Right ventricle myocardium superior (tissue), 1 donor: ENCODE data around the gene FGF21. TPM values are rescaled to one million over a fixed set of nuclear protein-coding genes. Genes with fewer than 3 reads are reported as not detected.
"Not testable (repeated sequence)": the region's sequence is repeated elsewhere in the genome, so short reads cannot be mapped to it uniquely, and the experiment has no call there.

ENCODE experiments used
- ATAC-seq: fragments of 200-7000 bp; cut with Tn5 transposase; one replicate; pipeline ENCODE4 v1.9.1; 2020; ENCODE audit warnings: mild to moderate bottlenecking; ENCODE audit not compliant: poor library complexity
- DNase-seq: peaks from one replicate; pipeline ENCODE4 v3.0.0-alpha.2; 2020
- intact Hi-C: fragments of 100-400 bp; cut with DNase I; formaldehyde crosslinking; loops from one replicate; pipeline ENCODE4 v1.11.2; 2022
- total RNA-seq: library from RNA; stranded (reverse); fragmentation: NEBNext Ultra II Directional; extraction: Animal tissue kit (Norgen Biotek cat#: 25700); gene quantifications from one replicate; pipeline ENCODE4 v1.2.1, GENCODE V29; 2021
- donor health status: DM: no; HTN: yes; CAD: no; lungs with severe emphysema.

FGF21 gene
- total RNA-seq, 1 donor from 2014 or later, result not detected

DNA sequence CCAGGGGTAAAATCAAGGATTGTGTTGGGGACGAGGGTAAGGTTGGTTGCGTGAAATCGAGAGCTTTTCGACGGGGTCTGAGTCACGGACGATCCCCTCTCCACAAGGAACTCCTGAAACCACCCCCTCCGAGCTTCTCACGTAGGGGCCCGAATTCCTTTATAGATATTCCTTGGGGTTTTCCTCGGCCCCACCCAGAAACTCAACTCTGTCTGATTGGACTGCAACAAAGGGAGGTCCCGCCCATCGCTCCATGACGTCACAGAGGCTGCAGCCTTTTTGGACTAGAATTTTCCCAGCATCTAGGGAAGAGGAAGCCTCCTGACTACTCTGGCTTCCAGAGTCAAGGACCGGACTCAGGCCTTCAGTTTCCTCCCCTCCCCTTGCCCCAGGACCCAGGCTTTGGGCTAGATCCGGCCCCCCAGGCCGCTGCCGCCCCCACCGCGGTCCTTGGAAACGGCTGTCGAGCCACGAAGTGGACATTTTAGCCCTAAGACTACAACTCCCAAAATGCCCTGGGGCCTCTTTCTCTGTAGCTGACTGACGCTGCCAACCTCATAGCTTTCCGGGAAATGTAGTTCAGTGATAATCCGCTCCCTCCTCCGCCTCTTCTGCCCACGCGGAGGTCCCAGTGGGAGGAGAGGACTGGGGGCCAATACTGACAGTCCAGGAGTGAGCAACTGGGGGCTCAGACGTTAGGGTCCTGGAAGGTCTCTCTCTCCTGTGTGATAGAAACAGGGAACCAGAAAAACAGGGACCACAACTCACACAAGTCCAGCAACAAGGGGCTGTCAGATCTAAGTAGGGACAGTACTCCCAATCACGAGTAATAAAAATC is 8.4 kb upstream of the FGF21 start, which contains the start of gene IZUMO1:
TSS of gene IZUMO1 (minus strand) at position 172 of the 838 bp plus-strand sequence. CDS start 1,050 bp downstream, outside the sequence.
- intact Hi-C loops, result no loop called here
- DNase-seq, result peak; percentile 90
- ATAC-seq, result peak; percentile 88

DNA sequence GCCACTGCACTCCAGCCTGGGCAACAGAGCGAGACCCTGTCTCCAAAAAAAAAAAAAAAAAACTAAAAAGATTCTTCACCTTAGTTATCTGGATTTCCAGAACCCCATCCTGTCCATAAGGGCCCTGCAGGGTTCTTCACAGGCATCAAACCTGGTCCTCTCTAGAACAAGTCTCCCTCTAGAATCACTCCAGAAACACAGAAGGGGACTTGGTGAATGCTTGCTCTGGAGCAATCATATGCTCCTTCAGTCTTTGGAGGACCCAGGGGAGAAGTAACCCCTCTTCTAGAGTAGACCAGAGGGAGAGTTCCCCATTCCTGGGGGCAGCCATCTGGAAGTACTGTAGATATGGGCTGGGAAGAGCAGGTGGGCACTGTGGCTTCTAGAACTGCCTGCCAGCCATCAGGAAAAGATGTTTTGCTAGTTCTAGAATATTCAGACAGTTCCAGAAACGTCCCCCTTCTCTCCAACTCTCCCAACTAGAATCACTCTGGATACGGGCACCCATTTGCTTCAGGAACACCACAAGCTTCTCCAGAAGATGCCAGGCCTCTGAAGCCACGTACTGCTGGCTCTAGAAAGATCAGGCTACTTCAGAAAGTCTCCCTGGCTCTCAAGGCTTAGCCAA is 5.6 kb upstream of the FGF21 start:
- no peak for ATAC-seq
- intact Hi-C loops, result no loop called here
- no peak for DNase-seq

DNA sequence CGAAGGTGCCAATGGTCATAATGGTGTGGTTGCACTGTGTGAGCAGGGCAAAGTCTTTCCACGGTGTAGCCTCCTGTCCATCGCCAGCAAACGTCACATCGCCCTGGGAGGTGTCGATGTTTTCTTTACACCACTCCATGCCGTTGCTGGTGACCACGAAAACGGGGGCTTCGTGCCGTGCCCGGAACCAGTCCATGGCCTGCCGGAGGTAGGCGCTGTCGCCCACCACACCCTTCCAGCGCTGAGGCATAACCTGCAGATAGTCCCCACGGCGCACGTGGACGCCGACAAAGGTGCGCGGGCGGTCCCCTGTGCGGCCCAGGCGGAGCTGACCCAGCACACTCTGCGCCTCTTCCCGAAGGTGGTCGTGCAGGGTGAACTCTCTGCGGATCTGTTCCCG is 5.0 kb upstream of the FGF21 start:
- DNase-seq (no peak), ATAC-seq (no peak)
- intact Hi-C loops, result no loop called here

DNA sequence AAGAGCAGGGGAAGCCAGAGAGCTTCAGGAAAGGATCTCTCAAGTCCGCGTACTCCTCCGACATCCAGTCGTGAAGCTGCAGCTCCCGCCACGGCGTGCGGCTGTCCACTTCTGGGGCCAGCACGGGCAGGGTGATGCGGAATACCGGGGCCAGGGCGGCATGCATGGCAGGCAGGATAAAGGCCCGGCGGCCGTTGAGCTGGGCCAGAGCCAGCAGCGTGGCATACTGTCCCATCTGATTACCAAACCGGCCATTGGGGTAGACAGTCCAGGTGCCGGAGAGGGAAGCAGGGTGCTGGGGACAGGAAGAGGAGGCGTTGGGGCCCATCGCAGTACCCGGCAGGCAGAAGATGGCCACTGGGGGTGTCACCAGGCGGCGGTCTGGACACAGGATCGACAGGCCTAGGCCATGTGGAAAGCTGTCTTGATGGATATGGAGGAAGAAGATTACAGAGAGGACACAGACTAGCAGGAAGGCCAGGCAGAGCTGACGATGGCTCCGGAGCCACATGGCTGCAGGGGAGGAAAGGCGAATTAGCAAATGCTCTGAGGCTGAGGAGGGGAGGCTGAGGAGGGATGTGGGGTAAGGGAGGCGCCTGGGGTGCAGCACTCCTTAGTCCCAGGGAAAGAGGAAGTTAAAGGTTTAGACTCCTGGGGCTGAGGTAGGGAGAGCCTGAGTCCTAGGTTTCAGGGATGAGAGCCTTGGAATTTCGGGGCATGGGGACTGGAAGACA is 4.4 kb upstream of the FGF21 start:
- intact Hi-C loops, result no loop called here
- no peak for ATAC-seq
- no peak for DNase-seq

DNA sequence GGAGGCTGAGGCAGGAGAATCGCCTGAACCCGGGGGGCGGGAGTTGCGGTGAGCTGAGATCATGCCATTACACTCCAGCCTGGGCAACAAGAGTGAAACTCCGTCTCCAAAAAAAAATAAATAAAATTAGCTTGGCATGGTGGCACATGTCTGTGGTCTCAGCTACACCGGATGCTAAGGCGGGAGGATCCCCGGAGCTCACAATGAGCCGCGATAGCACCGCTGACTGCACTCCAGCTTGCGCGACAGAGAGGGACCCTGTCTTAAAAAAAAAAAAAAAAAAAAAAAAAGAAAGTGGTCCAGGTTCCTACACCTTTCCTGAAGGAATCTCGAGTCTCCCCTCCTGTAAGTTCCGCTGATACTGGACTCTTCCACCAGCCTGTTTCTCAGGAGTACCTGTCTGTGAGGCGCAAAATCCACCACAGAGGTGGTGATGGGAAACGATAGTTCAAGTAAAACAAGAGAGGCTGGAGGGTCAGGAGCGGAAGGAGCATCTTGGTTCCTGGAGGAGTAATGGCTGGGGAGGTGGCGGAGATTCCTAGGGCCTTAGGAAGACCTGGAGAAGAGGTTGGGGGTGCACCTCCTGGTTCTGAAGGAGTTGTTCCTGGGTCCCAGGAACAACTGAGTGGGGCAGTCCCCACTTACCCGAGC is 3.4 kb upstream of the FGF21 start:
- intact Hi-C loops, result no loop called here
- ATAC-seq (no peak), DNase-seq (no peak)

DNA sequence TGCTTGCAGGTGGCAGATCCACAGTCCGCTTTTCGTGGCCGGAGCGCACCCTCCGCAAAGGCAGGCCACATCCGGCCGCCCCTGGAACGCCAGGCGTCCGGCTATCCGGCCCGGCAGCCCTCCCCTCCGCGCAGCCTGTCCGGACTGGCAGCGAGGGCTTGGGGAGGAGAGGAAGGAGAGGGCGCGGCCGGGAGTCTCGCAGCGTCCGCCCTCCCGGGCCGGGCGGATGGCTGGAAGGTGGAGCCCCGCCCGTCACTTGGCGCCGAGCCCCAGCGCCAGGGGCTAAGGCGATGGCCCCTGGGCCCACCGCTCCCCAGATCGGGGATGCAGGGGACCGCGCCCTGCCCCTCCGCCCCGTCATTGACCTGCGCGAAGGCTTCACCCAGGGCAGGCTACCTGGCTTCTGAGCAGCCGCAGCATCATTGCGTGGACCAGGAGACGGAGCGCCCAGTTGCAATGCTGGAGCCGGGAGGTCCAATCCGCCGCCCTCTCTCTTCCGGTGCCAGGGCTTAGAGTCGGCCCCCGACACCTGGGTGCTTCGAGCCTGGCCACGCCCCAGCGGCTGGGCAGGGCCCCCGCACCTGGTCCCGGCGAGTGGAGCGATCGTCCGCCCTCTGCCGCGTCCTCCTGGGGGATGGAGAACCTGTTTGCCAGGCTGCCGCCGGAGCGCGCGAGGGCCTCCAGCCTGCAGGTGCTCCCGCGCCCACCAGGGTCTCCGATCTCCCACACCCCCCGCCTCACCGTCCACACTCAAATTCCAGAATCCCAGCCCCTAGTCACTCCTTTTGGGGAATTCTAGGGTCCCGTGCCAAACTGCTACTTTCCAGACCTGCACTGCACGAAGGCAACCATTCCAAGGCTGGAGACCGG is 2.6 kb upstream of the FGF21 start, which contains the start of gene FUT1:
TSS of gene FUT1 (minus strand) at position 146 of the 870 bp plus-strand sequence. CDS start 1,360 bp downstream, outside the sequence.
- ATAC-seq (peak; percentile 79), DNase-seq (peak; percentile 82)
- intact Hi-C loops, result no loop called here

DNA sequence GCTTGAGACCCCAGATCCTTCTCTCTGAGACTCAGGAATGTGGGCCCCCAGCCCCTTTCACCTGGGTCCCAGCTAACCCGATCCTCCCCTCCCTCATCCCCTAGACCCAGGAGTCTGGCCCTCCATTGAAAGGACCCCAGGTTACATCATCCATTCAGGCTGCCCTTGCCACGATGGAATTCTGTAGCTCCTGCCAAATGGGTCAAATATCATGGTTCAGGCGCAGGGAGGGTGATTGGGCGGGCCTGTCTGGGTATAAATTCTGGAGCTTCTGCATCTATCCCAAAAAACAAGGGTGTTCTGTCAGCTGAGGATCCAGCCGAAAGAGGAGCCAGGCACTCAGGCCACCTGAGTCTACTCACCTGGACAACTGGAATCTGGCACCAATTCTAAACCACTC is 463 bp downstream of the FGF21 start:
- ATAC-seq (no peak), DNase-seq (no peak)
- intact Hi-C loops, result no loop called here

DNA sequence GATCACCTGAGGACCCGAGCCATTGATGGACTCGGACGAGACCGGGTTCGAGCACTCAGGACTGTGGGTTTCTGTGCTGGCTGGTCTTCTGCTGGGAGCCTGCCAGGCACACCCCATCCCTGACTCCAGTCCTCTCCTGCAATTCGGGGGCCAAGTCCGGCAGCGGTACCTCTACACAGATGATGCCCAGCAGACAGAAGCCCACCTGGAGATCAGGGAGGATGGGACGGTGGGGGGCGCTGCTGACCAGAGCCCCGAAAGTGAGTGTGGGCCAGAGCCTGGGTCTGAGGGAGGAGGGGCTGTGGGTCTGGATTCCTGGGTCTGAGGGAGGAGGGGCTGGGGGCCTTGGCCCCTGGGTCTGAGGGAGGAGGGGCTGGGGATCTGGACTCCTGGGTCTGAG is 888 bp downstream of the FGF21 start:
- DNase-seq (no peak), ATAC-seq (no peak)
- intact Hi-C loops, result no loop called here

DNA sequence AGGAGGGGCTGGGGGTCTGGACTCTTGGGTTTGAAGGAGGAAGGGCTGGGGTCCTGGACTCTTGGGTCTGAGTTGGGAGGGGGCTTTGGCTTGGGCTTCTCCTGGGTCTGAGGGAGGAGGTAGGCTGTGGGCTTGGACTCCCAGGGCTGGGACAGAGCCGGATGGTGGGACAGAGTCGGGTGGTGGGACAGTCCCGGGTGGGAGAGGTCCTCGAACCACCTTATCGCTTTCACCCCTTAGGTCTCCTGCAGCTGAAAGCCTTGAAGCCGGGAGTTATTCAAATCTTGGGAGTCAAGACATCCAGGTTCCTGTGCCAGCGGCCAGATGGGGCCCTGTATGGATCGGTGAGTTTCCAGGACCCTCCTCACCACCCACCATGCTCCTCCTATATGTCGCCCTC is 1.4 kb downstream of the FGF21 start:
- no peak for DNase-seq
- intact Hi-C loops, result no loop called here
- no peak for ATAC-seq

DNA sequence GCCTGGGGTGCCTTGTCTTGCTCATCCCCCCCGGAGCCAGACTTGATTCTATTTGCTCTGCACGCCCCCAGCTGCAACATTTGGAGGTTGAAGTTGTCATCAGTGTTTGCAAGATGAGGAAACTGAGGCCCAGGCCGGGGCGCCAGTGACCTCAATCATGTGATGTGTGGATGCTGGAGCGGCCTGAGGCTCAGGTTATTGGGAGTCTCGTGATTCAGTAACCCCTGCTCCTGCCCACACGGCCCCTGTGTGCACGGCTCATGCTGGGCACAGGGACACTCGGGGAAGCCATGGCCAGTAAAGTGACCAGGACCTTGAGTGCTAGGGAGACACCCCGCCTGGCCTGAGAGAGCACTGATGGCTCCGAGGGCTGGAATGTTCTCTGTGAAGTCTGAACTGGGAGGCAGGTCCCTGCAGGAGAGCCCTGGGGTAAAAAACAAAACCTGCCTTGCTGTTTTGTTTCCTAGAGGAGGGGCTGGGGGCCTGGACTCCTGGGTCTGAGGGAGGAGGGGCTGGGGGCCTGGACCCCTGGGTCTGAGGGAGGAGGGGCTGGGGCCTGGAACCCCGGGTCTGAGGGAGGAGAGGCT is 1.9 kb downstream of the FGF21 start:
- ATAC-seq, result no peak
- intact Hi-C loops, result no loop called here
- no peak for DNase-seq

DNA sequence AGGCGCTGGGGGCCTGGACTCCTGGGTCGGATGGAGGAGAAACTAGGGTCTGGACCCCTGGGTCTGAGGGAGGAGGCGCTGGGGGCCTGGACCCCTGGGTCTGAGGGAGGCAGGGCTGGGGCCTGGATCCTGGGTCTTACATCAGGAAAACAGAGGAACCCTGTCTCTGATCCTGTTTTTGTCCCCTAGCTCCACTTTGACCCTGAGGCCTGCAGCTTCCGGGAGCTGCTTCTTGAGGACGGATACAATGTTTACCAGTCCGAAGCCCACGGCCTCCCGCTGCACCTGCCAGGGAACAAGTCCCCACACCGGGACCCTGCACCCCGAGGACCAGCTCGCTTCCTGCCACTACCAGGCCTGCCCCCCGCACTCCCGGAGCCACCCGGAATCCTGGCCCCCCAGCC is 2.4 kb downstream of the FGF21 start:
- intact Hi-C loops, result no loop called here
- DNase-seq (no peak), ATAC-seq (no peak)

DNA sequence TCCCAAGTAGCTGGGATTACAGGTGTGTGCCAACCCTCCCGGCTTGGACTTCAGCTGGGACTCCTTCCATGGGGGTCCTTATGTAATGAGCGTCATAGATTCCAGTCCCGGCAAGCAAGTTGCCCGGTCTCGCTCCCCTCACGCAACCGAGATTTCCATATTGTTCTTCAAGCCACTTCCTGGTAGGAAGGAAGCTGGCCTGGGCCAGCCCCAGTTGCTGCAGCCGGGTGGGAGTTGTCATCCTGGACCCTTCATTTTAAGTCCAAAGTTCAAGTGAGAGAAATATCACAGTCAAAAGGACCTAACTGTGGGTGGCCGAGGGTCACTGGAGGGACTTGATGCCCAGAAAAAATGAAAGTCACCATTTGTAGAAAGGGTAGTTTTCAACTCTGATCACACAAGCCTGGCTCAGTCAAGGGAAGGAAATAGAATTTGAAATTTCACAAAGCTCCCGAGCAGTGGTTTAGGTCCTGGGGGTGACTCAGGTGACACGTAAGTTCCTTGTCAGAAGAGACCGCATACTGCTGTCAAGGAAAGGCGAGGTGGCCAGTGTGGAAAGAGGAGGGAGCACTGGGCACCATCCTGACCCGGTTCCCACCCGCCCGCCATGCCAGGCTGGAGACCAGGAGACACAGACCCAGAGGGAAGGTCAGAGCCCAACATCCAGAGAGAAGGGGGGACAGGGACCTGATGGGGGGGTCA is 5.3 kb downstream of the FGF21 start:
- DNase-seq, result no peak
- intact Hi-C loops, result no loop called here

DNA sequence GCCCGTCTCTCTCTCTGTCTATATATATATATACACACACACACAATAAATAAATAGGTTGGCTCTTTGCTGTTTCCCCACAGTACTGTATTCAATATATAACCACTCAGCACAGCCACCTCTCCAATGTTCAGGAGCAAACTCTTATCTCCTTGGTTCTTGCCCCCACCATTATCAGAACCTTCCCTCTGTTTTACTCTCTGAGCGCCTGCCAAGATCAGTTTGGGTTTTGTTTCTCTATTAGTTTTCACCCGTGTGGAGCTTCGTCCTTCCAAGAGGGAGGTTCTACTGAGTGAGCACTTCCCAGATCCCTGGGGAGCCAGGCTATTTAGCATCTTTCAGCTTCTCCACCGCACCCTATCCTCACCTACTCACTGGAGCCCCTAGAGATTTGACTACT is 10.5 kb downstream of the FGF21 start:
- DNase-seq, intact Hi-C loops, ATAC-seq: not testable (repeated sequence)

More for the DNA sequence above, 5.3 kb downstream of the FGF21 start:
- ATAC-seq, result no peak

DNA sequence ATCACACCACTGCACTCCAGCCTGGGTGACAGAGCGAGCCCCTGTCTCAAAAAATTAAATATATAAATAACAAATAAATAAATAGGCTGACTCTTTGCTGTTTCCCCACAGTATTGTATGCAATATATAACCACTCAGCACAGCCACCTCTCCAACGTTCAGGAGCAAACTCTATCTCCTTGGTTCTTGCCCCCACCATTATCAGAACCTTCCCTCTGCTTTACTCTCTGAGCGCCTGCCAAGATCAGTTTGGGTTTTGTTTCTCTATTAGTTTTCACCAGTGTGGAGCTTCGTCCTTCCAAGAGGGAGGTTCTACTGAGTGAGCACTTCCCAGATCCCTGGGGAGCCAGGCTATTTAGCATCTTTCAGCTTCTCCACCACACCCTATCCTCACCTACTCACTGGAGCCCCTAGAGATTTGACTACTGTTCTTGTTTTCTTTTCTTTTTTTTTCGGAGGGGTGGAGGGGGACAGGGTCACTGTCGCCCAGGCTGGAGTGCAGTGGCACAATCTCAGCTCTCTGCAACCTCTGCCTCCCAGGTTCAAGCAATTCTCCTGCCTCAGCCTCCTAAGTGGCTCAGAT is 12.9 kb downstream of the FGF21 start:
- intact Hi-C loops, DNase-seq, ATAC-seq: not testable (repeated sequence)

DNA sequence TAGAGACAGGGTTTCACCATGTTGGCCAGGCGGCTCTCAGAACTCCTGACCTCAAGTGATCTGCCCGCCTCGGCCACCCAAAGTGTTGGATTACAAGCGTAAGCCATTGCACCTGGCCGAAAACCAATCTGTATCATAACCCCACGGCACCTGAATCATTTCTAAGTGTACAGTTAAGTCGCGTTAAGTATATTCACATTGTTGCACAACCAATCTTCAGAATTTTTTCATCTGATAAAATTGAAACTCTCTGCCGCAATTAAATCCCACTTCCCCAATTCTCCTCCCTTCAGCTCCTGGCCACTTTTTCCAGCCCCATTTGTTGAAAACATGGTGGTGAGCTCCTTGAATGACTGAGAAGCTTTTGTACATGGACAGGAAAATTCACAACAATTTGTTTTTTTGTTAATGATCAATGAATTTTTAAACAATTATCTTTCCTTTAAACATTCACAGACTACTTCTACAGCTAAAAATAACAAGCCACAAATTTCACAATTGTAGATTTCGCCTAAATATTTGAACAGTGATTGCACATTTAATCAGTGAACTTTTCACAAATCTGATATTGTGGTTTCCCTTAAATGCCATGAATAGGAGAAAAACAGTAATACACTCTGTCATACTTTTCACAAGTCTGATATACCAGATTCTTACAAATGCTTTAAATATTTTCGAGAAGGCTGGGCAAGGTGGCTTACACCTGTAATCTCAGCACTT is 13.8 kb downstream of the FGF21 start:
- ATAC-seq, result no peak
- DNase-seq, result no peak
- intact Hi-C loops, result no loop called here

DNA sequence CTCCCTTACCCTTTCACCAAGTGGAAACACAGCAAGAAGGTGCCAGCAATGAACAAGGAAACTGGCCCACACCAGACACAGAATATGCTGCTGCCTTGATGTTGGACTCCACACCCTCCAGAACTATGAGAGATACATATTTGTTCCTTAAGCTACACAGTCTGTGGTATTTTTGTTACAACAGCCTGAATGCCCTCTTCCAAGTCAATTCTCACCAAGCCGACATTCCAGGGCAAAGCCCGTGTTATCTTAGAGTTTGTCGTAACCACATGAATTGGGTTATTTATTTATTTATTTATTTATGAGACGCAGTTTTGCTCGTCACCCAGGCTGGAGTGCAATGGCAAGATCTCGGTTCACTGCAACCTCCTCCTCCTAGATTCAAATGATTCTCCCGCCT is 14.9 kb downstream of the FGF21 start:
- ATAC-seq (no peak), DNase-seq (no peak)
- intact Hi-C loops, result no loop called here
